Hepatocyte (in vitro differentiated cells): ENCODE data around the gene SLC25A21. TPM values are rescaled to one million over a fixed set of nuclear protein-coding genes. Genes with fewer than 3 reads are reported as not detected.

Experiments
- DNase-seq: peaks from one replicate; pipeline ENCODE4 v3.0.0-alpha.2; 2016; ENCODE audit warnings: low spot score
- H2AFZ ChIP-seq: fragments of 200-600 bp; sonication (generic); 2 replicates; pipeline ENCODE4 v1.6.0; 2016; ENCODE audit warnings: antibody characterized with exemption, mild to moderate bottlenecking
- H3K27ac ChIP-seq: fragments of 200-600 bp; sonication (generic); 2 replicates; pipeline ENCODE4 v1.5.1; 2016; ENCODE audit warnings: mild to moderate bottlenecking
- H3K27me3 ChIP-seq: fragments of 200-600 bp; sonication (generic); 2 replicates; pipeline ENCODE4 v1.6.1; 2016
- H3K36me3 ChIP-seq: fragments of 200-600 bp; sonication (generic); replicated peaks from 2 replicates; pipeline ENCODE4 v1.5.1; 2016; ENCODE audit warnings: low read depth; ENCODE audit not compliant: insufficient read depth
- H3K4me1 ChIP-seq: fragments of 200-600 bp; sonication (generic); 2 replicates; pipeline ENCODE4 v1.5.1; 2016; ENCODE audit warnings: mild to moderate bottlenecking, moderate library complexity; ENCODE audit not compliant: insufficient read depth
- H3K4me2 ChIP-seq: fragments of 200-600 bp; sonication (generic); 2 replicates; pipeline ENCODE4 v1.6.0; 2016
- H3K4me3 ChIP-seq: fragments of 200-600 bp; sonication (generic); 2 replicates; pipeline ENCODE4 v1.5.1; 2016; ENCODE audit warnings: mild to moderate bottlenecking
- H3K79me2 ChIP-seq: fragments of 200-600 bp; sonication (generic); 2 replicates; pipeline ENCODE4 v1.6.0; 2017; ENCODE audit warnings: mild to moderate bottlenecking
- H3K9me2 ChIP-seq: fragments of 200-600 bp; sonication (generic); replicated peaks from 2 replicates; pipeline ENCODE4 v1.6.0; 2017; ENCODE audit warnings: mild to moderate bottlenecking; ENCODE audit not compliant: insufficient read depth
- H3K9me3 ChIP-seq: fragments of 200-600 bp; sonication (generic); 2 replicates; pipeline ENCODE4 v1.5.1; 2016; ENCODE audit warnings: low read depth, mild to moderate bottlenecking
- H4K20me1 ChIP-seq: fragments of 200-600 bp; sonication (generic); 2 replicates; pipeline ENCODE4 v1.6.0; 2016; ENCODE audit warnings: mild to moderate bottlenecking; ENCODE audit not compliant: insufficient read depth, poor library complexity, severe bottlenecking
- EZH2 ChIP-seq: fragments of 200-600 bp; sonication (generic); IDR thresholded peaks from 2 replicates; pipeline ENCODE4 v1.6.1; 2016; ENCODE audit warnings: antibody characterized with exemption, mild to moderate bottlenecking, borderline replicate concordance
- EZH2phosphoT487 ChIP-seq: fragments of 200-600 bp; sonication (generic); IDR thresholded peaks from one replicate; pipeline ENCODE4 v1.6.1; 2018; ENCODE audit warnings: antibody characterized with exemption, mild to moderate bottlenecking, low read depth, moderate library complexity; ENCODE audit not compliant: unreplicated experiment, severe bottlenecking
- WGBS: methylation state at CpG from one replicate; pipeline ENCODE4 v1.1.6; 2016; ENCODE audit warnings: low lambda C conversion rate; ENCODE audit errors: missing lambda C conversion rate; 5-methylcytosine and 5-hydroxymethylcytosine counted together
- polyA plus RNA-seq: library from polyadenylated mRNA; unstranded; fragments of >200 nt; fragmentation: Nextera tagmentation; extraction: Ambion mirVana; gene quantifications from 2 replicates; pipeline ENCODE4 v1.2.1, GENCODE V29; 2016
- total RNA-seq: library from RNA; depleted of rRNA; stranded (reverse); fragments of >200 nt; gene quantifications from 2 replicates; pipeline ENCODE4 v1.2.3, GENCODE V29; 2014
- TF ChIP-seq, protein P1 (sequence below): fragments of 200-600 bp; sonication (generic); IDR thresholded peaks from 2 replicates; pipeline ENCODE4 v1.5.1; 2016; ENCODE audit warnings: antibody characterized with exemption, mild to moderate bottlenecking; ENCODE audit not compliant: poor library complexity

The SLC25A21 gene
- total and polyA plus RNA-seq, 2 experiments from 2014 or later = 1.4 to 1.6 TPM

DNA sequence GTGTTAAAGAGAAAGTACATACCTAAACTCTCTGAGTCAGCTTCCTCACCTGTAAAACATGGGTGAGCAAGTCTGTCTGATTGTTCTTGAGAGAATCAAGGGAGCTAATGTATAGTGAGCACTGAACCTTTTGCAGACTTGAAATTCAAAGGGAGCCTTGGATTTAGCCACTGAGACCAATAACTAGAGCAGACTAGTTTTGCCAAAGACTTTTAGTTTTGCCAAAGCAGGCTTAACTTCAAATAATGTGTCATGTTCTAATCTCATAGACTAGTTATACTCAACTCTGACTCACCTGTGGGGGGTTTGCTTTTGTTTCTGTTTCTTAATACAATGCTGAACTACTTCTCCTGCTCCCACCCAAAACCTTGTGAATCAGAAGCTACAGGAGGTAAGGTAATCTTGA, 123.7 kb downstream of the SLC25A21 start:
- H3K9me2 ChIP-seq = no peaks in the 10 kb centered on the region
- DNase-seq = no peak
- no peak overlapping the region for H3K4me3 ChIP-seq
- no peaks in the 10 kb centered on the region for H4K20me1 ChIP-seq
- H3K27ac ChIP-seq = no peak overlapping the region
- no peaks in the 10 kb centered on the region for H3K36me3 ChIP-seq
- H3K27me3 ChIP-seq = no peaks in the 10 kb centered on the region
- no peak overlapping the region for H2AFZ ChIP-seq
- no peak overlapping the region for H3K4me2 ChIP-seq
- no peaks in the 10 kb centered on the region for H3K9me3 ChIP-seq
- H3K4me1 ChIP-seq = no peaks in the 10 kb centered on the region
- TF ChIP-seq EZH2 = no peak
- TF ChIP-seq, protein P1, sequence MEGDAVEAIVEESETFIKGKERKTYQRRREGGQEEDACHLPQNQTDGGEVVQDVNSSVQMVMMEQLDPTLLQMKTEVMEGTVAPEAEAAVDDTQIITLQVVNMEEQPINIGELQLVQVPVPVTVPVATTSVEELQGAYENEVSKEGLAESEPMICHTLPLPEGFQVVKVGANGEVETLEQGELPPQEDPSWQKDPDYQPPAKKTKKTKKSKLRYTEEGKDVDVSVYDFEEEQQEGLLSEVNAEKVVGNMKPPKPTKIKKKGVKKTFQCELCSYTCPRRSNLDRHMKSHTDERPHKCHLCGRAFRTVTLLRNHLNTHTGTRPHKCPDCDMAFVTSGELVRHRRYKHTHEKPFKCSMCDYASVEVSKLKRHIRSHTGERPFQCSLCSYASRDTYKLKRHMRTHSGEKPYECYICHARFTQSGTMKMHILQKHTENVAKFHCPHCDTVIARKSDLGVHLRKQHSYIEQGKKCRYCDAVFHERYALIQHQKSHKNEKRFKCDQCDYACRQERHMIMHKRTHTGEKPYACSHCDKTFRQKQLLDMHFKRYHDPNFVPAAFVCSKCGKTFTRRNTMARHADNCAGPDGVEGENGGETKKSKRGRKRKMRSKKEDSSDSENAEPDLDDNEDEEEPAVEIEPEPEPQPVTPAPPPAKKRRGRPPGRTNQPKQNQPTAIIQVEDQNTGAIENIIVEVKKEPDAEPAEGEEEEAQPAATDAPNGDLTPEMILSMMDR = no peak
- no peak for TF ChIP-seq EZH2phosphoT487
- H3K79me2 ChIP-seq = no peaks in the 10 kb centered on the region

DNA sequence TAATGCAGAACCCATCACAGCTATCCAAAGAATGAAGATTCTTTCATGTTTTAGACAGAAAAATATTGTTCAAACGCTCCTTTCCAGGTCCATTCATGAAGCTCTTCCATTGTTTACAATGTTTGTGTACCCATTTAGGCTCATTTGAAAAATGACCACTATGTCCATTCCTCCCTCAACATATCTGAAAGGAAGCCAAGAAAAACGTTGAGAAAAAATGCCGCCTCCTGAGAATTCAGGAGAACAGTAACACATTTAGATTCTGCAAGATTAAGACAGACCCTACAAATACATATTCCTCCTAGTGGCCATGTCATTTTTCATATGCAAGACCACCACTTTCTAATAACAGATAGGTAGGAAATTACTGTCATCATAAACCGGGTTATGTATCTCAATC, 124.4 kb downstream of the SLC25A21 start:
- Histone ChIP-seq H3K36me3 (no peaks in the 10 kb centered on the region), H3K9me3 (no peaks in the 10 kb centered on the region), H3K9me2 (no peaks in the 10 kb centered on the region), H3K27me3 (no peaks in the 10 kb centered on the region), H2AFZ (no peak overlapping the region), H3K4me1 (no peaks in the 10 kb centered on the region), H3K4me3 (no peak overlapping the region), H3K4me2 (no peak overlapping the region), H3K79me2 (no peaks in the 10 kb centered on the region), H4K20me1 (no peaks in the 10 kb centered on the region), H3K27ac (no peak overlapping the region)
- TF ChIP-seq EZH2phosphoT487 = no peak
- no peak for TF ChIP-seq EZH2
- TF ChIP-seq, protein P1 = no peak
- DNase-seq = no peak
- 82% methylated on average over 4 of the region's 4 CpGs for WGBS

DNA sequence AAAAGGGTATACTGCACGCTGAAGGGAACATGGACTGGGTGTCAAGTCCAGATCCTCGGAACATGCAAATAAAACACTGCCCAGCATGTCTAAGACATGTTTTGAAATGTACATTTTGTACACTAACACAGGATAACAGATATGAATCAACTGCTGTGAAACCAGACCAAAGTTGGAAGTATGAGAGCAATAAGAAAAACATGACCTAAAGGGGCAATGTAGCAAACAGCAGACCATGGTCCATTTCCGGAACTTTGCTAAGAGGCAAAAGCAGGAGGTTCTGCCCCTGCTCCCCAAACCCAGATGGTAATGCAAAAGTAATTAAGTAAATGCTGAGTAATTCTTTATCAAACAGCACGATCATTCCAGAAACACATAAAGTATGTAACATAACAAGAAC, 125.2 kb downstream of the SLC25A21 start:
- DNase-seq = no peak
- Histone ChIP-seq H2AFZ (no peak overlapping the region), H3K4me2 (no peak overlapping the region), H3K27ac (no peak overlapping the region), H3K27me3 (no peaks in the 10 kb centered on the region), H3K4me1 (no peaks in the 10 kb centered on the region), H3K9me2 (no peaks in the 10 kb centered on the region), H3K4me3 (no peak overlapping the region), H3K36me3 (no peaks in the 10 kb centered on the region), H3K9me3 (no peaks in the 10 kb centered on the region), H4K20me1 (no peaks in the 10 kb centered on the region), H3K79me2 (no peaks in the 10 kb centered on the region)
- no peak for TF ChIP-seq EZH2
- TF ChIP-seq, protein P1 = no peak
- TF ChIP-seq EZH2phosphoT487 = no peak
- WGBS = 97% methylated on average over 4 of the region's 4 CpGs

DNA sequence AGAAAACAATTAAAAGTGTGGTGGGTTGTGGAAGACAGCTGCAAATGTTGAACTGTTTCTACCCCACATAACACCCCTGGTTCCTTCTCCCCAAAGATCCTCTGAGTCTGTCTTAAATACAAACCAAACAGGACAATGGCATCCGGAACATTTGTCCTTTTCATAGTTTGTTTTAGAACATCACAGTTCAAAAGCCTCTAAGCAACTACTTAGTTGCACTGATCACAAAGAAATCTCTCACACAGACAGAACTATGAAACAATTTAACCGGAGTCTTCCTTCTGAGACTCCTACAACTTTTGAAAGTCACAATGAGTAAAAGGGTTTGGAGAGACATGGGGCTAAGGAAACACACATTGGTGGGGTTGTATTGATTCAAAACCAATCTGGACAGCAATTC, 125.6 kb downstream of the SLC25A21 start:
- H3K4me1 ChIP-seq = no peaks in the 10 kb centered on the region
- H3K4me2 ChIP-seq = no peak overlapping the region
- H3K27me3 ChIP-seq = no peaks in the 10 kb centered on the region
- WGBS = 94% methylated on average over 2 of the region's 2 CpGs
- no peak overlapping the region for H2AFZ ChIP-seq
- H3K9me3 ChIP-seq = no peaks in the 10 kb centered on the region
- H3K9me2 ChIP-seq = no peaks in the 10 kb centered on the region
- no peak for TF ChIP-seq EZH2
- TF ChIP-seq, protein P1 = no peak
- TF ChIP-seq EZH2phosphoT487 = no peak
- H3K36me3 ChIP-seq = no peaks in the 10 kb centered on the region
- no peaks in the 10 kb centered on the region for H4K20me1 ChIP-seq
- H3K4me3 ChIP-seq = no peak overlapping the region
- H3K27ac ChIP-seq = no peak overlapping the region
- H3K79me2 ChIP-seq = no peaks in the 10 kb centered on the region
- no peak for DNase-seq
